HepG2 (cell line): ENCODE data around the gene AGPAT2. TPM values are rescaled to one million over a fixed set of nuclear protein-coding genes. Genes with fewer than 3 reads are reported as not detected.

Source experiments
- ATAC-seq: fragments of 200-7000 bp; cut with Tn5 transposase; 3 replicates; pipeline ENCODE4 v1.9.1; 2020; ENCODE audit warnings: mild to moderate bottlenecking, moderate library complexity
- BruUV-seq: library from RNA; stranded (reverse); fragments of 400-500 nt; replicated peaks from 2 replicates; lab custom pipeline; 2021; lab: Mats Ljungman, UMichigan
- CTCF ChIA-PET: fragments of 300-600 bp; formaldehyde crosslinking; extraction: SDS; loops from one replicate; lab custom pipeline; 2021; ENCODE audit warnings: low total read pairs, inconsistent platforms, low intra/inter-chr PET ratio; lab: Yijun Ruan, JAX
- POLR2A ChIA-PET: fragments of 350-600 bp; sonication (Branson Sonifier 250); formaldehyde crosslinking; loops from one replicate; lab custom pipeline; 2020; ENCODE audit warnings: antibody characterized with exemption, inconsistent platforms; lab: Yijun Ruan, JAX
- DNase-seq: peaks from one replicate; pipeline ENCODE4 v3.0.0-alpha.2; 2015; ENCODE audit warnings: low spot score
- FAIRE-seq: peaks from 3 replicates; lab custom pipeline; 2011; peaks lifted over from hg19 to GRCh38; lab: Jason Lieb, UNC
- H2AFZ ChIP-seq: one replicate; pipeline ENCODE4 v1.6.1; 2011; ENCODE audit warnings: low read length, inconsistent platforms
- H3K27ac ChIP-seq: fragments of 300-600 bp; 3 replicates; pipeline ENCODE4 v1.8.0; 2011; ENCODE audit warnings: mixed run types, mild to moderate bottlenecking, mixed read lengths, low read length, inconsistent platforms; ENCODE audit not compliant: insufficient read depth; ENCODE audit errors: extremely low read length
- H3K27me3 ChIP-seq, 2 experiments: fragments of 200-600 bp in 1 of 2; 2 replicates in 1 of 2; 3 replicates in 1 of 2; pipeline versions ENCODE4 v1.6.0 to v1.8.0; 2011; ENCODE audit warnings: low read length in 2 of 2, mild to moderate bottlenecking in 2 of 2, moderate library complexity in 2 of 2, inconsistent platforms in 1 of 2; ENCODE audit not compliant: insufficient read depth in 2 of 2, control insufficient read depth in 1 of 2
- H3K36me3 ChIP-seq, 2 experiments: fragments of 200-600 bp in 1 of 2; replicated peaks in 1 of 2; 2 replicates in 1 of 2; 3 replicates in 1 of 2; pipeline versions ENCODE4 v1.5.1 to v1.8.0; 2011; ENCODE audit warnings: low read length in 2 of 2, inconsistent platforms in 1 of 2; ENCODE audit not compliant: insufficient read depth in 2 of 2, control insufficient read depth in 1 of 2
- H3K4me1 ChIP-seq: 2 replicates; pipeline ENCODE4 v1.5.1; 2012; ENCODE audit warnings: low read length, inconsistent platforms; ENCODE audit not compliant: insufficient read depth
- H3K4me2 ChIP-seq: 2 replicates; pipeline ENCODE4 v1.6.0; 2011; ENCODE audit warnings: low read depth, low read length, inconsistent platforms
- H3K4me3 ChIP-seq, 3 experiments: fragments of 200-600 bp in 1 of 3; sonication (generic), shearing (Covaris generic) in 1 of 3; replicated peaks in 1 of 3; 2 replicates each; pipeline ENCODE4 v1.5.1; 2011 to 2016; ENCODE audit warnings: low read length in 3 of 3, inconsistent platforms in 2 of 3, low read depth in 2 of 3, mild to moderate bottlenecking in 2 of 3, control low read depth in 1 of 3, mixed read lengths in 1 of 3; ENCODE audit not compliant: insufficient read depth in 1 of 3
- H3K79me2 ChIP-seq: one replicate; pipeline ENCODE4 v1.6.1; 2011; ENCODE audit warnings: low read length, inconsistent platforms; ENCODE audit not compliant: insufficient read depth
- H3K9ac ChIP-seq: 2 replicates; pipeline ENCODE4 v1.6.0; 2011; ENCODE audit warnings: mild to moderate bottlenecking, low read depth, low read length, inconsistent platforms; ENCODE audit not compliant: insufficient read depth
- H3K9me3 ChIP-seq: 2 replicates; pipeline ENCODE4 v1.5.1; 2012; ENCODE audit warnings: mild to moderate bottlenecking, low read length
- H4K20me1 ChIP-seq: 2 replicates; pipeline ENCODE4 v1.6.0; 2011; ENCODE audit warnings: inconsistent platforms, mild to moderate bottlenecking, low read length, moderate library complexity; ENCODE audit not compliant: insufficient read depth
- GATAD1 ChIP-seq: IDR thresholded peaks from 2 replicates; pipeline ENCODE4 v1.6.1; 2016; ENCODE audit warnings: missing genetic modification reagents, missing compliant biosample characterization
- KMT2A ChIP-seq: sonication (generic); formaldehyde crosslinking; IDR thresholded peaks from 2 replicates; pipeline ENCODE4 v1.4.0; 2020; ENCODE audit warnings: missing genetic modification reagents
- PLSCR1 ChIP-seq: sonication (generic); formaldehyde crosslinking; IDR thresholded peaks from 2 replicates; pipeline ENCODE4 v1.5.0; 2020; ENCODE audit warnings: missing genetic modification reagents, mild to moderate bottlenecking, borderline replicate concordance
- SNAPC2 ChIP-seq: sonication (generic); formaldehyde crosslinking; IDR thresholded peaks from 2 replicates; pipeline ENCODE4 v1.8.1; 2022; ENCODE audit warnings: mild to moderate bottlenecking, missing genetic modification reagents
- YEATS2 ChIP-seq: sonication (generic); formaldehyde crosslinking; IDR thresholded peaks from 2 replicates; pipeline ENCODE4 v1.4.0; 2020; ENCODE audit warnings: missing genetic modification reagents, borderline replicate concordance
- ZBTB37 ChIP-seq: sonication (generic); formaldehyde crosslinking; IDR thresholded peaks from 2 replicates; pipeline ENCODE4 v1.4.0; 2020; ENCODE audit warnings: mild to moderate bottlenecking, missing genetic modification reagents
- ZKSCAN5 ChIP-seq: sonication (generic); formaldehyde crosslinking; IDR thresholded peaks from 2 replicates; pipeline ENCODE4 v1.5.1; 2020; ENCODE audit warnings: mild to moderate bottlenecking, missing genetic modification reagents
- ZNF143 ChIP-seq: sonication (generic); formaldehyde crosslinking; IDR thresholded peaks from 2 replicates; pipeline ENCODE4 v1.4.0; 2020; ENCODE audit warnings: missing genetic modification reagents
- ZNF326 ChIP-seq: sonication (generic); formaldehyde crosslinking; IDR thresholded peaks from 2 replicates; pipeline ENCODE4 v1.4.0; 2020; ENCODE audit warnings: missing genetic modification reagents, borderline replicate concordance
- ZNF329 ChIP-seq: sonication (generic); formaldehyde crosslinking; IDR thresholded peaks from 2 replicates; pipeline ENCODE4 v1.9.0; 2021; ENCODE audit warnings: low read depth, mild to moderate bottlenecking, missing genetic modification reagents
- ZNF547 ChIP-seq: sonication (generic); formaldehyde crosslinking; IDR thresholded peaks from 2 replicates; pipeline ENCODE4 v1.5.1; 2020; ENCODE audit warnings: mild to moderate bottlenecking, missing genetic modification reagents
- ZNF670 ChIP-seq: sonication (generic); formaldehyde crosslinking; IDR thresholded peaks from 2 replicates; pipeline ENCODE4 v1.8.0; 2022; ENCODE audit warnings: mild to moderate bottlenecking, missing genetic modification reagents, borderline replicate concordance
- ZNF704 ChIP-seq: sonication (generic); formaldehyde crosslinking; IDR thresholded peaks from 2 replicates; pipeline ENCODE4 v1.8.1; 2023; ENCODE audit warnings: mild to moderate bottlenecking, inconsistent platforms, moderate library complexity, missing genetic modification reagents, borderline replicate concordance
- ZNF790 ChIP-seq: sonication (generic); formaldehyde crosslinking; IDR thresholded peaks from 2 replicates; pipeline ENCODE4 v1.8.0; 2022; ENCODE audit warnings: missing genetic modification reagents, mild to moderate bottlenecking, borderline replicate concordance
- WGBS: methylation state at CpG from one replicate; pipeline ENCODE4 v1.1.6; 2017; ENCODE audit warnings: low lambda C conversion rate; 5-methylcytosine and 5-hydroxymethylcytosine counted together
- in situ Hi-C: cut with HindIII; loops from 2 replicates; pipeline ENCODE4 v1.10.0; 2017; ENCODE audit warnings: low pct_unique_long_range_greater_than_20kb; ENCODE audit not compliant: extremely low pct_ligation_motif_present
- intact Hi-C: fragments of 100-400 bp; cut with micrococcal nuclease; formaldehyde crosslinking; loops from one replicate; pipeline ENCODE4 v1.10.0; 2022; ENCODE audit not compliant: unreplicated experiment
- polyA plus RNA-seq, 8 experiments: library from polyadenylated mRNA; depleted of rRNA in 3 of 8; stranded (reverse) in 7 of 8; unstranded in 1 of 8; fragments of >200 nt; fragmentation: Illumina TruSeq in 4 of 8; extraction: Trizol in 4 of 8; gene quantifications; 2 replicates each; pipeline versions ENCODE4 v1.2.1 to v1.2.3, GENCODE V29; 2011 to 2016; ENCODE audit warnings: low read depth in 4 of 8, missing spikeins in 1 of 8, mixed read lengths in 1 of 8; ENCODE audit not compliant: insufficient read depth in 1 of 8
- total RNA-seq, 5 experiments: library from RNA; depleted of rRNA; stranded (reverse); fragments of >200 nt; fragmentation: Illumina TruSeq; extraction: Trizol; gene quantifications; 2 replicates each; pipeline ENCODE4 v1.2.3, GENCODE V29; 2016; ENCODE audit warnings: low read depth in 1 of 5
- TF ChIP-seq, protein P1 (sequence below): sonication (generic); formaldehyde crosslinking; IDR thresholded peaks from 2 replicates; pipeline ENCODE4 v1.4.0; 2020; ENCODE audit warnings: missing genetic modification reagents
- TF ChIP-seq, protein P2 (sequence below): sonication (generic); formaldehyde crosslinking; IDR thresholded peaks from 2 replicates; pipeline ENCODE4 v1.8.0; 2022; ENCODE audit warnings: mild to moderate bottlenecking, missing genetic modification reagents; ENCODE audit not compliant: insufficient replicate concordance

The AGPAT2 gene
- total and polyA plus RNA-seq, 2 of the 13 experiments (the other 11 are each of a cell fraction or from before 2014, with no cell fraction given), result 3.9 to 25.8 TPM

GRCh38 chr9:136728548-136729123 is 41.4 kb upstream of the AGPAT2 start (continued):
- TF ChIP-seq, protein P1, sequence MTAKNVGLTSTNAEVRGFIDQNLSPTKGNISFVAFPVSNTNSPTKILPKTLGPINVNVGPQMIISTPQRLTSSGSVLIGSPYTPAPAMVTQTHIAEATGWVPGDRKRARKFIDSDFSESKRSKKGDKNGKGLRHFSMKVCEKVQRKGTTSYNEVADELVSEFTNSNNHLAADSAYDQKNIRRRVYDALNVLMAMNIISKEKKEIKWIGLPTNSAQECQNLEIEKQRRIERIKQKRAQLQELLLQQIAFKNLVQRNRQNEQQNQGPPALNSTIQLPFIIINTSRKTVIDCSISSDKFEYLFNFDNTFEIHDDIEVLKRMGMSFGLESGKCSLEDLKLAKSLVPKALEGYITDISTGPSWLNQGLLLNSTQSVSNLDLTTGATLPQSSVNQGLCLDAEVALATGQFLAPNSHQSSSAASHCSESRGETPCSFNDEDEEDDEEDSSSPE, result 0 out of 2 replicates have a peak, but pooled peaks have one; percentile 3
- TF ChIP-seq ZNF547 (peak; percentile 56; the same call in 1 of the 2 replicates), ZNF329 (CRISPR knock-in tag) (no peak), ZNF143 (no peak), KMT2A (no peak), ZNF326 (CRISPR knock-in tag) (0 out of 2 replicates have a peak, but pooled peaks have one; percentile 20)

- no TSS peak for BruUV-seq
- TF ChIP-seq PLSCR1 (CRISPR knock-in tag), result no peak
- no peak for TF ChIP-seq ZBTB37 (CRISPR knock-in tag)
- no peak; the same call in 1 of the 2 replicates for TF ChIP-seq ZNF670 (CRISPR knock-in tag)
- TF ChIP-seq SNAPC2 (CRISPR knock-in tag), result 0 out of 2 replicates have a peak, but pooled peaks have one; percentile 39
- no peak for TF ChIP-seq ZNF704 (CRISPR knock-in tag)
- peak; percentile 91; the same call in 1 of the 2 replicates for TF ChIP-seq ZNF790 (CRISPR knock-in tag)
- TF ChIP-seq YEATS2 (CRISPR knock-in tag), result peak; percentile 95
- TF ChIP-seq ZKSCAN5 (CRISPR knock-in tag), result no peak
- TF ChIP-seq, protein P2, sequence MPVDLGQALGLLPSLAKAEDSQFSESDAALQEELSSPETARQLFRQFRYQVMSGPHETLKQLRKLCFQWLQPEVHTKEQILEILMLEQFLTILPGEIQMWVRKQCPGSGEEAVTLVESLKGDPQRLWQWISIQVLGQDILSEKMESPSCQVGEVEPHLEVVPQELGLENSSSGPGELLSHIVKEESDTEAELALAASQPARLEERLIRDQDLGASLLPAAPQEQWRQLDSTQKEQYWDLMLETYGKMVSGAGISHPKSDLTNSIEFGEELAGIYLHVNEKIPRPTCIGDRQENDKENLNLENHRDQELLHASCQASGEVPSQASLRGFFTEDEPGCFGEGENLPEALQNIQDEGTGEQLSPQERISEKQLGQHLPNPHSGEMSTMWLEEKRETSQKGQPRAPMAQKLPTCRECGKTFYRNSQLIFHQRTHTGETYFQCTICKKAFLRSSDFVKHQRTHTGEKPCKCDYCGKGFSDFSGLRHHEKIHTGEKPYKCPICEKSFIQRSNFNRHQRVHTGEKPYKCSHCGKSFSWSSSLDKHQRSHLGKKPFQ (CRISPR knock-in tag), result peak; percentile 84
- peak; percentile 91 for TF ChIP-seq GATAD1
These were observed 40.9 kb upstream of the AGPAT2 start for GRCh38 chr9:136728080-136728547.

More at GRCh38 chr9:136728080-136728547, 40.9 kb upstream of the AGPAT2 start:
- Histone ChIP-seq H4K20me1 (peaks cover 46% of the 10 kb centered on the region), H3K4me3 (peak overlapping the region; percentile 75 to 89 (median 89)), H3K27me3 (no peaks in the 10 kb centered on the region; a peak in 1 of 5 replicates), H3K79me2 (peaks cover 31% of the 10 kb centered on the region), H3K9me3 (no peaks in the 10 kb centered on the region), H3K27ac (peak overlapping the region; percentile 64), H3K4me2 (peak overlapping the region; percentile 97), H3K9ac (peak overlapping the region; percentile 90), H3K36me3 (peaks cover 10 to 20% of the 10 kb centered on the region in 2 experiments; a peak in 4 of 5 replicates), H3K4me1 (peaks cover 56% of the 10 kb centered on the region), H2AFZ (no peak overlapping the region)
- ATAC-seq (peak; percentile 58), FAIRE-seq (no peak), DNase-seq (peak; percentile 67)
- WGBS, result 0% methylated on average over 7 of the region's 66 CpGs
- intact Hi-C loops, result no loop called here
- in situ Hi-C loops, result no loop called here
- CTCF ChIA-PET, result no interaction called here
- POLR2A ChIA-PET, result interaction anchor here (0.7 to 3.6 kb wide), 14 partner anchors 9 to 358 kb away, joined by 3 to 30 read pairs (median 4); partner anchors contain the start of gene LCN10
